HG03460 (cell line): ENCODE measurements around the gene HEG1.

Experiments used
- ATAC-seq: cut with Tn5 transposase; IDR thresholded peaks from one replicate; pipeline ENCODE4 v1.9.1; 2021; ENCODE audit not compliant: unreplicated experiment

Gene HEG1

GRCh38 chr3:124923833-124924232 is 132.0 kb downstream of the HEG1 start:
- no peak for ATAC-seq

DNA sequence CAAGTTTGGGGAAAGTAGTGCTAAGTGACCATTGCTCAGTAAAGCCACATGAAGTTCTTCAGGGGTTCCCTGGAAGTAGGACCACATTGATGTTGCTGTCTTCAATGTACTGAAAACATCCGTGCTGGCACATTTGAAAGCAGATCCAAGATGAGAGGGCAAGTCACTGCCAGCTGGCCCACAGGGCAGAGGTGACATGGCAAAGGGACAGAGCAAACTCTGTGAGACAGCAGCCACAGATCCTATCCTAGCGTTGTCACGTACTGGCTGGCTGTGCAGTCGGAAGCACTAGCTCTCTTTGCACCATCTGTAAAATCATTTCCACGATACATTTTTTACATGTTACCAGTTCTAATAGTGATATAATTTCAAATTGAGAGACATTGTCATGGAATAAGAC is 135.1 kb downstream of the HEG1 start:
- no peak for ATAC-seq

- no peak for ATAC-seq
These were observed 136.0 kb downstream of the HEG1 start for GRCh38 chr3:124919756-124920155.

- ATAC-seq = no peak
These were observed 137.3 kb downstream of the HEG1 start for GRCh38 chr3:124918524-124918923.

DNA sequence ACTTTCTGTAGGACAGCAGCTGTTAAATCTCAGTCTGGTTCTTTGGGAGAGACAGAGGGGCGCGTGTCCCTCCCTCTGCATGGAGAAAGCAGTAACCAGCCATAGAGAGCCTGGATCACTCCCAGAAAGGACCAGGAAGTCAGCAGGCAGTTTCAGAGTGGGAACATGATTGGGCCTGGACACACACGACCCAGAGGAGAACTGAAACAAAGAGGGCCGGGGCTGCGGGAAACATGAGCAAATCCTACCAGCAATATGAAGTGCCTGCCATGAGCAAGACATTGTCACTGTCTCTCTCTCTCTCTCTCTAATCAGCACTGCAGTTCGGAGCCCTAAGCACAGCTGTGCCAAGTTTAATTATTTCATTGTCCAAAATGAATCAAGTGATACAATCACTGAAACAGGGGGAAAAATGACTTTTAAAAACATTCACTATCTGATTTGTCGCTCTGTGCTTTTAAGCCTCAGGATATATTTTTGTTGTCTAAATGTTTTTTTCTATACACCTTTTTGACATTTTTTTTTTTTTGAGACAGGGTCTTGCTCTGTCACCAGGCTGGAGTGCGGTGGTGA is 138.9 kb downstream of the HEG1 start:
- ATAC-seq = no peak
